Femur (tissue), 1 donor: ENCODE results near the gene COASY.
"Not testable (repeated sequence)": the region's sequence is repeated elsewhere in the genome, so short reads cannot be mapped to it uniquely, and the experiment has no call there.

Experiments
- DNase-seq: peaks from one replicate; pipeline ENCODE4 v3.0.0-alpha.2; 2017

Gene COASY

DNA sequence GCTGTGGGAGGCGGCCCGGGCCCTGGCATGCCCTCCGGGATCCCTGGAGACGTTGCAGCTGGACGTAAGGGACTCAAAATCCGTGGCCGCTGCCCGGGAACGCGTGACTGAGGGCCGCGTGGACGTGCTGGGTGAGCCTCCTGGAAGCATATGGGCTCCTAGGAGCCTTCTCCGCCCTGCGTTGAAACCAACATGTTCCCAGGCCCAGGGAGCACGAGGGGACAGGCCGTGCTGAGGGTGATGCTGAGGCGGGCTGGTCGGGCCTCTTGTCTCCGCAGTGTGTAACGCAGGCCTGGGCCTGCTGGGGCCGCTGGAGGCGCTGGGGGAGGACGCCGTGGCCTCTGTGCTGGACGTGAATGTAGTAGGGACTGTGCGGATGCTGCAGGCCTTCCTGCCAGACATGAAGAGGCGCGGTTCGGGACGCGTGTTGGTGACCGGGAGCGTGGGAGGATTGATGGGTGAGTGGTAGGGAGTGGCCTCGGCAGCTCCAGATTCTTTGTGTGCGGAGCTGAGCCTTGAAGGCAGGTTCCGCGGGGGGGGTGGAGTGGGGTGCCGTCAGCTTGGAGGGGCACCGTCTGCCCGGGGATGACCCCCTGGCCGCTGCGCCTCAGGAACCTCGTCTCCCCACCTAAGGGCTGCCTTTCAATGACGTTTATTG is 8.7 kb upstream of the COASY start:
- DNase-seq, result no peak

DNA sequence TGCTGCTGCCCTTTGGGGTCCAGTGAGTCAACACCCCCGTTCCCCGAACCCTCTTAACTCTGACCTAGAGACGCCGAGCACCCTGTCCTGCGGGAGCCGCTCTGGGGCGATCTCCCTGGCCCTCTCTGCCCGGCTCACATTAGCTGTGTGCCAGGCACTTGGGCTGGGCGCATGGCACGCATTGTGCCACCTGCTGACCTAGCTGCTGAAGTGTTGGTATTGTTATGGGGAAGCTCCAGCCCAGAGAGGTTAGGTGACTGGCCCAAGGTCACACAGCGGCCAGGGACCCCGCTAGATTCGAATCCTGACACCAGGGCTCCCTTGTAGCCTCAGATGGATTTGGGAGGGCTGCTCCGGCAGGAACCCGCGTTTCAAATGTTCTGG is 8.1 kb upstream of the COASY start:
- no peak for DNase-seq

DNA sequence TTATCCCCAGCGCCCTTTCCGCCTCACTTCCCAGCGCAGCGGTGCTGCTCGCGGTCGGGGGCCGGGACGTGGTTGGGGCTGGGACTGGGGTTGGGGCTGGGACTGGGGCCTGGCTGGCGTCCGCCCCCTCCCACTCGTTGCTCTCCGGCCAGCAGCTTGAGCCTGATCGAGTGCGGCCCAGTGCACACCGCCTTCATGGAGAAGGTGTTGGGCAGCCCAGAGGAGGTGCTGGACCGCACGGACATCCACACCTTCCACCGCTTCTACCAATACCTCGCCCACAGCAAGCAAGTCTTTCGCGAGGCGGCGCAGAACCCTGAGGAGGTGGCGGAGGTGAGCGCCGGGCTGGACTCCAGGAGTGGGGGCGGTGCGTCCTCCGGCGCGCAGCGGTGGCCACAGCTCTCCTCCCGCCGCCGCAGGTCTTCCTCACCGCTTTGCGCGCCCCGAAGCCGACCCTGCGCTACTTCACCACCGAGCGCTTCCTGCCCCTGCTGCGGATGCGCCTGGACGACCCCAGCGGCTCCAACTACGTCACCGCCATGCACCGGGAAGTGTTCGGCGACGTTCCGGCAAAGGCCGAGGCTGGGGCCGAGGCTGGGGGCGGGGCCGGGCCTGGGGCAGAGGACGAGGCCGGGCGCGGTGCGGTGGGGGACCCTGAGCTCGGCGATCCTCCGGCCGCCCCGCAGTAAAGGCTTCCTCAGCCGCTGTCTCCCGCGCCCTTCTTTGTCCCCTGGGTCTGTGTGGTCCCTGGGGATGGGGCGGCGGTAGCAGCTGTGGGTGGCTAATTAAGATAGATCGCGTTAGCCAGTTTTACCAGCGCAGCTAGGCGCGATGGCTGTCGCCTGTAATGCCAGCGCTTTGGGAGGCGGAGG is 7.5 kb upstream of the COASY start:
- peak; percentile 95 for DNase-seq

DNA sequence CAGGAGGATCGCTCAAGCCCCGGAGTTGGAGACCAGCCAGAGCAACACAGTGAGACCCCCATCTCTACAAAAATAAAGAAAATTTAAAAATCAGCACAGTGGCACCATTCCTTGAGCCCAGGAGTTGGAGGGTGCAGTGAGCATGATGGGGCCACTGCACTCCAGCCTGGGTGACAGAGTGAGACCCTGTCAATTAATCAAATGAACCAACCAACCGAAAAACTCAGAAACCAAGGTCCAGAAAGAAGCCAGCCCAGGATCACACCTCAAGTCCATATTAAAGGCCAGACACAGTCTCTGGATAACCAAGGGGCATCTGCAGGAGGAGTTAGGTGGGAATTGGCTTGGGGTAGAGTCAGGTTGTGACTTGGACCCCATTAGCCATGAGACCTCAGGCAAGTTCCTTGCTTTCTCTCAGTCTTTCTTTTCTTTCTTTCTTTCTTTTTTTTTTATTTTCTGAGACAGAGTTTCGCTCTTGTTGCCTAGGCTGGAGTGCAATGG is 6.8 kb upstream of the COASY start:
- DNase-seq, result no peak

DNA sequence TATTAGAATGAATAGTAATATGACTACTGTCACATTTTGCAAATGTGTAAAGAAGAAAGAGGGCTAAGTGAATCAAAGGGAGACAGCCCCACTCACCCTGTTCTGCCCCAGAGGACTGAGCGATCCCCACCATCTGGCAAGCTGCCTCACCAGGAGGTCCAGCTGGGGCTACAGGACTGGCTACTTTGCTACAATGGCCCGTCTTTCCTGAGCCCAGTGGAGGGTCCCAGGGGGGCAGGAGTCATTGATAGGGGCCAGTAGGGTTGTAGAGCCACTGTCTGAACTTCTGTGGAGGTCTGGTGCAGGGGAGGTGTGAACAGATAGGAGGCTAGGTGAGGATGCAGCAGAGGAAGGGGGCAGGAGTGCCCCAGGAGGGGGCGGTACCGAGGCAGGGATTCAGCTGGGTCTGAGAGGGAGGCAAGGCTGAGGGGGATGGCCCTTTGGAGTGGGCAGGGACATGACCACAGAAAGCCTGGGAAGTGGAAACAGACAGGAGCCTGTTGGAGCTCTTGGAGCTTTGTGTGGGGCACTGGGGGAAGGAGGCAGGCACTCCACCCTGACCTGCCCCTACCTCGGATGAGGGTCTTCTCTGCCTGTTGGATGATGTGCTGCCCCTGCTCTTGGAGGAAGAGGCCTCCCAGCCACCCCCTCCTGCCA is 5.9 kb upstream of the COASY start:
- not testable (repeated sequence) for DNase-seq

DNA sequence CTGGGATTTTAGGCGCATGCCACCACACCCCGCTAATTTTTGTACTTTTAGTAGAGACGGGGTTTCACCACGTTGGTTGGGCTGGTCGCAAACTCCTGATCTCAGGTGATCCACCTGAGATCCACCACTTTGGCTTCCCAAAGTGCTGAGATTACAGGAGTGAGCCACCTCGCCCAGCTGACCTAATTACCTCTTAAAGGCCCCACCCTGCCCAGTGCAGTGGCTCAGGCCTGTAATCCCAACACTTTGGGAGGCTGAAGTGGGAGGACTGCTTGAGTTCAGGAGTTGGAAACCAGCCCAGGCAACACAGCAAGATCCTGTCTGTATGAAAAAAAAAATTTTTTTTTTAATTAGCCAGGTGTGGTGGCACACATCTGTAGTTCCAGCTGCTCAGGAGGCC is 2.9 kb upstream of the COASY start:
- DNase-seq, result no peak

DNA sequence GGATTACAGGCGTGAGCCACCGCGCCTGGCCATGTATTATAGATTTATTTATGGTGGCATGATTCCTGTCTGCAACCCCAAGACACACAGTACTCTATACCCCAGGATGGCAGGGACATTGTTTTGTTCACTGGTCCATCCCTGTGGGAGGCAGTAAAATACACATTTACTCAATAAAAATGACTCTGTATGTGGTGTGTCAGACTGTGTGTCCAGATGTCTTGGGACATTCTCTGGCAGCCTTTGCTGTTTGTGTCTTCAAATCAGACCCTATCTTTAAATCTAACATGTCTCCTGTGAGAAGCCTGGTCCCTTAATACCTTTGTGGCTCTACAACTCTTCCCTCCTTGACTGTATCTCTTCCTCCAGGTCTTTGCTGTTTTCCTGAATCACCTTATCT is 1.7 kb upstream of the COASY start:
- no peak for DNase-seq

DNA sequence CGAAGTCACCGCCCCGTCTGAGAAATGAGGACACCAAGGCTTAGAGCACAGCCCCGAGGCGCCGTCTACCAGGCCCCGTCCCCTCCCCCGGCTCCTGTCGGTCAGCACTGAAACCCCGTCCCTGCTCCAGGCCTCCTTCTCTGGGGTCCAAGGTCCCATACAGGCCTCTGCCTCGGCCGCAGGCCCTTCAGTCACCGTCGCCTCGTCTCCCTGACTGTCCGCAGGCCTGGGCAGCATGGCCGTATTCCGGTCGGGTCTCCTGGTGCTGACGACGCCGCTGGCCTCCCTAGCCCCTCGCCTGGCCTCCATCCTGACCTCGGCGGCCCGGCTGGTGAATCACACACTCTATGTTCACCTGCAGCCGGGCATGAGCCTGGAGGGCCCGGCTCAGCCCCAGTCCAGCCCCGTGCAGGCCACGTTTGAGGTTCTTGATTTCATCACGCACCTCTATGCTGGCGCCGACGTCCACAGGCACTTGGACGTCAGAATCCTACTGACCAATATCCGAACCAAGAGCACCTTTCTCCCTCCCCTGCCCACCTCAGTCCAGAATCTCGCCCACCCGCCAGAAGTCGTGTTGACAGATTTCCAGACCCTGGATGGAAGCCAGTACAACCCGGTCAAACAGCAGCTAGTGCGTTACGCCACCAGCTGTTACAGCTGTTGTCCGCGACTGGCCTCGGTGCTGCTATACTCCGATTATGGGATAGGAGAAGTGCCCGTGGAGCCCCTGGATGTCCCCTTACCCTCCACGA is 617 bp downstream of the COASY start:
- DNase-seq, result no peak

DNA sequence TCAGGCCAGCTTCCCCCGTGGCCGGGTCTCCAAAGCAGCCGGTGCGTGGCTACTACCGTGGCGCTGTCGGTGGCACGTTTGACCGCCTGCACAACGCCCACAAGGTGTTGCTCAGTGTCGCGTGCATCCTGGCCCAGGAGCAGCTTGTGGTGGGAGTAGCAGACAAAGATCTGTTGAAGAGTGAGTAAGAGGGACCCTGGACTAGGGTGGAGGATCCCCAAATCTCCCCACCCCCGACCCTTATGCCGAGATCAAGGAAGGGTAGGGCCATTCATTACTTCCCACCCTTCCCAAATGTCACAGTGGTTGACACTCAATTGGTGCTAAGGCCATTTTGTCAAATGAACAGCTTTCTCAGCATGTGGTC is 1.2 kb downstream of the COASY start:
- DNase-seq, result no peak

DNA sequence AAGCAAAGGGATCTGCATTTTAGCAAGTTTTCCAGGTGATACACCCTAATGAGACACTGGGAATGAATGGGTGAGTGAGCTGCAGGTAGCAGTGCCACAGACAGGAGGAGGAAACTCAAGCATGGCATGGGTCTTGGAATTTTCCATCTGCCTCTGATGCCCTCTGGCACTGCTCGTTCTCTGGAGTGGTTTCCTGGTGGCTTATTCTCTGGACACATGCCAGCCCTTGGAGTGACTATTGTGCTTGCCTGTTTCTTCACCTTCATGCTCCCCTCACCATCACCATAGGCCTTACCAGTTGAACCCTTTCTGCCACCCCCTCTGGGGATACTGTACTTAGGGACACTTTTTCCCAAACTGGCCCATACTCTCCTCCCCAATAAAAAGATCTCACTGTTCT is 1.6 kb downstream of the COASY start:
- DNase-seq, result no peak

DNA sequence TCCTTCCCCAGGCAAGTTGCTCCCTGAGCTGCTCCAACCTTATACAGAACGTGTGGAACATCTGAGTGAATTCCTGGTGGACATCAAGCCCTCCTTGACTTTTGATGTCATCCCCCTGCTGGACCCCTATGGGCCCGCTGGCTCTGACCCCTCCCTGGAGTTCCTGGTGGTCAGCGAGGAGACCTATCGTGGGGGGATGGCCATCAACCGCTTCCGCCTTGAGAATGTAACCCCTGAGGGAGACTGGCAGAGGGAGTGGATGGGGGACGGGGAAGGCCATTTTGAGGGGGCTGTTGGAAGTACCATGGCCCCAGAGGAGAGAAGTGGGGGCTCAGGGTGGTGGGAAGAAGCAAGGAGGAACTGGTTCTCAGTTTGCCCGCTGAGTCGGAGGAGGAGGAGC is 2.0 kb downstream of the COASY start:
- no peak for DNase-seq

DNA sequence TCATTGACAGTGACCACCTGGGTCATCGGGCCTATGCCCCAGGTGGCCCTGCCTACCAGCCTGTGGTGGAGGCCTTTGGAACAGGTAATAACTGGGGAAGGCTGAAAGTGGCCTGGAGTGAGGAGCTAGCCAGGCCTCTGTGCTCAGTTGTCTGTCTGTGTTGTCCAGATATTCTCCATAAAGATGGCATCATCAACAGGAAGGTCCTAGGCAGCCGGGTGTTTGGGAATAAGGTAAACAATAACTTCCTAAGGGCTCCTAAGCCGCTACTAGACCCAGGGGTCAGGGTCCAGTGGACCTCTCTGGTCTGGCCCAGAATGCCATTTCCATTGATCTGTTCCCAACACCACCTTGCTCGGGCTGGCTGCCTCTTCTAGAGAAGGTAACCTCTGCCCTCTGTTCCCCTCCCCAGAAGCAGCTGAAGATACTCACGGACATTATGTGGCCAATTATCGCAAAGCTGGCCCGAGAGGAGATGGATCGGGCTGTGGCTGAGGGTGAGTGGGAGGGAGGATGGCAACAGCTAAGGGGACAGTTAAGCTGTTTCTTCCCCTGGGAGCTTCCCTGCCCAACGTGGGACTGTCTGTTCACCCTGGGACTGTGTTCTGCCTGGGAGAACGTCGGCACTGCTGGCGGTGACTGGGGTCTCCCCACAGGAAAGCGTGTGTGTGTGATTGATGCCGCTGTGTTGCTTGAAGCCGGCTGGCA is 3.0 kb downstream of the COASY start:
- no peak for DNase-seq

DNA sequence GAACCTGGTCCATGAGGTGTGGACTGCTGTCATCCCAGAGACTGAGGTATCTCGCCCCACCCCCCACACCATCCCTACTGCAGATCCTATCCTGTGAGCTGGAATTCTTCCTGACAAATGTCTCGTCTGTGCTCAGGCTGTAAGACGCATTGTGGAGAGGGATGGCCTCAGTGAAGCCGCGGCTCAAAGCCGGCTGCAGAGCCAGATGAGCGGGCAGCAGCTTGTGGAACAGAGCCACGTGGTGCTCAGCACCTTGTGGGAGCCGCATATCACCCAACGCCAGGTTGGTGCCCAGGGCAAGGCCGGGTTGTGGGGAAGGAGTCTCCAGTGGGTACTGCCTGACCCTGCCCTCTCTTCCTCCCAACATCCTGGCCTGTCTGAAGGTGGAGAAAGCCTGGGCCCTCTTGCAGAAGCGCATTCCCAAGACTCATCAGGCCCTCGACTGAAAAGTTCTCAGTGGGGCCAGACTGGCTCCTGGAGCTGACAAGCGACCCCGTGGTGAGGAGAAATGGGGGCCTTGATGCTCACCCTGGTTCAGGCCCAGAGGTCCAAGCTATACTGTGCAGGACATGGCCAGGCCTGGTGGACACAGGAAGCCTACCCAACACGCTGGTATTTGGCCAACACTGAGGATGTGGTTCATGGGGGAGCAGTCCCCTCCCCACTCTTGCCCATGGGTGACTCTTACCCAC is 3.7 kb downstream of the COASY start:
- no peak for DNase-seq

DNA sequence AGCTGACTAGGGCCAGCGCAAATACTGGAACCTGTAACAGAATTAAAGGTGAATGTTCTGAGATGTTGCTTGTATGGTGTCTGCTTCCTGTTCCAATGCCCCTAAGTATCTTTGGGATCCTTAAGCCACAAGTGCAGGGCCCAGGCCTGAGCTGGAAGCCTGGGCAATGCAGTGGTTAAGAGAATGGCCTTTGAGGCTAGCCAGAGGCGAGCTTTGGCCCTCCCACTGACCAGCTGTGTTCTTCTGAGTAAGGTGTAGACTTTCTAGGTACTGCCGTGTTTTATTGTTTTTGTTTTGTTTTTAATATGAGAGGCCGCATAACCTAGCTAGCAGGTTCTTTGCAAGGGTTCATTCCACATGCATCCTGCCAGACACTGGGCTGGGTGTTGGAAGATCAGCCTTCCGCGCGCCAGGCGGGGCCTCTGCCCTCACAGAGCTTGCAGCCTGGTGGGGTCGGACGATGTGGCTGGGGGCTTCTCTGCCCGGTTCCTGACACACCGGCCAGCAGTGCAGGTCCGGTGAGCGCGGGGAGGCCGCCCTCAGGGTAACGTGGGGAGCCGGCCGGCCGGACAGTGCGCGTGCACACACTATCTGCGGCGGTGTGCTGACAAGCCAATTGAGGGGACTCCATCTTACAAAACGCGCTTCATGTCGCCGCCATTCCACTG is 4.4 kb downstream of the COASY start:
- DNase-seq, result no peak

DNA sequence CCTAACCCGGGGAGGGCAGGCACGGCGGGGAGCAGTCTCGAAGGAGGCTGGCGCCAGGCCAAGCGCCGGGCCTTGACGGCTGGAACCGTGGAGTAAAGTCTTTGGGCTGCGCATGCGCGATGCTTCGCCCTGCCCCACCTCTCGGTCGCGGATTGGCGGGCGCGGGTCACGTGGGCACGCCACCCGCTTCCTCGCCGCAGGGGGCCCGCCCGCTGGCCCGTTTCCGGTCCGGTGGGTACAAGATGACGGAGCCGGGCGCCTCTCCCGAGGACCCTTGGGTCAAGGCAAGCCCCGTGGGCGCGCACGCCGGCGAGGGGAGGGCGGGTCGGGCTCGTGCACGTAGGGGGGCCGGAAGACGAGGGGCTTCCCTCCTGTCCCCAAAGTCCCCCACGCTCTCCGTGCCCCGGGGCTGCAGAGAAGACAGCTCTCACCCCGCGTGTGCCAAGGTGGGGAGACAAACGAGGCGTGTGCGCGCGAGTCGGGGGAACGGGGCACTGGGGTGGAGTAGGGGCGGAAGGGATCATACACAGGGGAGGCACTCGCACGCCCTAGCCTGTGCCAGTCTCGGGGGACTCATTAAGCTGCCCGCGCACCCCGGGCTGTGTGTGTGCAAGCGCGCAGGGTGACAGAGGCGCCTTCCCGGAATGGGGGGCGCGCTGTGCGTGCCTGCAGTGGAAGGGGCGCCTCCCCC is 5.1 kb downstream of the COASY start, which contains the start of gene MLX:
Gene MLX, plus strand, starts transcription at position 218 of the 691 bp plus-strand sequence. Its CDS starts 25 bp downstream, at position 243.
- DNase-seq, result peak; percentile 95

DNA sequence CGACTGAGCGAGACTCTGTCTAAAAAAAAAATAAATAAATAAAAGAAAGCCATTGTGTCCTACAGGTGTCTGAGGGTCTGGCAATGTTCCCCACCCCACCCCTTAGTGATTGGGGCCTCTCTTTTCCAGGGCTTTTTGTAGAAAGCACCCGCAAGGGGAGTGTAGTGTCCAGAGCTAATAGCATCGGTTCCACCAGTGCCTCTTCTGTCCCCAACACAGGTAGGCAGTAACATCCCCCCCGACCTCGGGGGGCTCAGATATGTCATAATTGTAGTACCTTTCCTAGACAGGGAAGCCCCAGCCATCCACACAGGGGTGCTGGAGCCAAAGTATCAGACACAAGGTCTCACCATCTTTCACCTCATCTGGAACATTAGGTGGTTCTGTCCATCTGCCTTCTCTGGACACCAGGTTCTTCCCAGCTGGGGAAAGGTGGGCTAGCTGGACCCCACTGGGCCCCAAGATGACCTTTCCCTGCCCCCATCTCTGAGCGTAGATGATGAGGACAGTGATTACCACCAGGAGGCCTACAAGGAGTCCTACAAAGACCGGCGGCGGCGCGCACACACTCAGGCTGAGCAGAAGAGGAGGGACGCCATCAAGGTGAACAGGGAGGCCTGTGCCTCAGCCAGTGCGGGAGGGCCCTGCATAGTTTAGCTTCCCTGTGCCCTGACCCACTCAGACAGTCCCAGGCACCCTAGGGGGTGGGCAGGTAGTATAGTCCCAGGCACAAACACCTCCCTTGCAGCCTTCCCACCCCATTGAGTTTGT is 6.6 kb downstream of the COASY start:
- no peak for DNase-seq

DNA sequence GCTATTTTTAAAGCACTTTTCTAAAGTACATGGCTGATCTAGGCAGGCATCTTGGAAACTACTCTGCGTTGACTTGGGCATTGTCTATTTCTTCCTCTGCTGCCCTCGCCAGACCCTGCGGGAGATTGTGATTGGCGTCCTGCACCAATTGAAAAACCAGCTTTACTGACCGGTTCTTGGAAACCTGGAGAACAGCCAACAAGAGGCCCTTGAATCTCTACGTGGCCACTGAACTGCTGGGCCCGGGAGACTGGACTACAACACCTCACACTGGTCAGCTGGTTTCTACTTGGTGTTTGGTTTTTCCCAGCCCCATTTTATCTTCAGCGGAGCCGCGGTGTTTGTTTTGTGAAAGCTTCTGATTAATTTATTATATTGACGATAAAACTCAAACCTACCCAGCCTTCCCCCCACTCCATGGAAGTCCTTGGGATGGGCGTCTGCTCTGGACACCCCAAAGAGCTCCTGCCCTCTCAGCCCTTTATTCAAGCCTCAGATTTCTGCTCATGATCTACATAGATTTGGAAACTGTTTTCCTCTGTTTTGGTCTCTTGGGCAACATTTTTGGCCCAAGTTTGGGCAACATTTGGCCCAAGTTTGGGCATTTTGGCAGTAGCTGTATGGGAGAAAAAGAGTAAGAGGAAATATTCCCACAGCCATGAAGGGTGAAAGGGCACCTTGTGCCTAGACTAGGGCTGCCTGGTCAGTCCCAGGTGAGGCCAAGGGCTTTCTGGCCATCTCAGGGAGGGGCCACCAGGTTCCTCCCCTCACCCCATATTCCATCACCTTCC is 9.7 kb downstream of the COASY start:
- no peak for DNase-seq

DNA sequence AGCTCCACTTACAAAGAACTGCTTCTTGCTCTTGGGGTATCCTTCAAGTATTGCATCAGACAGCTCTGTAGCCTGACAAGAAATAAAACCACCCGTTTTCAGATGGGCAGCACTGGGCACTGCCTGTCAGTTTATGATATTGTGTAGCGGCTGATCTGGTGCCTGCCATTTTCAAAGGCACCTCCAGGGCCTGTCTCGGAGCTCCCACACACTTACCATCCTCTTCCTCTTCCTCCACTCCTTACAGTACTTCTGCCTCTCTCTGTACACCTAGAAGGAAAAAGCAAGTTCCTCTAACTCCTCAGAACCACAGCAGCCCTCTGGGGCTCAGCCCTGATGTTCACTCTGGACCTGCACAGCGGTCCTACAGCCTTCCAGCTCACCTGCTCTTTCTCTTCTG is 11.1 kb downstream of the COASY start:
- DNase-seq, result no peak

DNA sequence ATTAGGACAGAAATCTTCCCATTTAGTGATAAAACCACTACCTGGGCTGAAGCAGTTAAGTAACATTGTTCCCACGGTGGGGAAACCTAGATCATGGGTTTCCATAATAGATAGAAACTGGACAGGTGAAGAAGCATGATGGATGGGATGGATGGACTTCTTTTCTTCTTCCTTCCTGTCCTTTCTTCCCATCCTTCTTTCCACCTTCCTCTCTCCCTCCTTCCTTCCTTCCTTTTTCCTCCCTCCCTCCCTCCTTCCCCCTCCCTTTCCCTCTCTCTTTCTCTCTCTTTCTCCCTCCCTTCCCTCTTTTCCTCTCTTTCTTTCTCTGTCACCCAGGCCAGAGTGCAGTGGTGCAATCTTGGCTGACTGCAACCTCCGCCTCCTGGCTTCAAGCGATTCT is 12.5 kb downstream of the COASY start:
- DNase-seq, result no peak
